HUES48 (cell line): ENCODE data around the gene PMIS2.
A peak's percentile ranks its signal among the peaks of the same experiment; 100 is the strongest.

Experiments
- H3K27ac ChIP-seq: one replicate; pipeline ENCODE4 v1.7.0; 2013; ENCODE audit warnings: low read depth, low read length, inconsistent platforms
- H3K27me3 ChIP-seq: 2 replicates; pipeline ENCODE4 v1.6.1; 2013; ENCODE audit warnings: mild to moderate bottlenecking, low read length; ENCODE audit not compliant: control insufficient read depth, insufficient read depth
- H3K36me3 ChIP-seq: 2 replicates; pipeline ENCODE4 v1.6.1; 2013; ENCODE audit warnings: low read length; ENCODE audit not compliant: control insufficient read depth, insufficient read depth
- H3K4me1 ChIP-seq: 2 replicates; pipeline ENCODE4 v1.6.1; 2013; ENCODE audit warnings: mild to moderate bottlenecking, low read length; ENCODE audit not compliant: control insufficient read depth, insufficient read depth
- H3K4me3 ChIP-seq: 2 replicates; pipeline ENCODE4 v1.5.1; 2013; ENCODE audit warnings: mild to moderate bottlenecking, low read depth, low read length
- H3K9ac ChIP-seq: 2 replicates; pipeline ENCODE4 v1.6.1; 2013; ENCODE audit warnings: mild to moderate bottlenecking, low read depth, low read length, moderate library complexity
- H3K9me3 ChIP-seq: 2 replicates; pipeline ENCODE4 v1.6.1; 2013; ENCODE audit warnings: low read length; ENCODE audit not compliant: control insufficient read depth, insufficient read depth

PMIS2 gene

DNA sequence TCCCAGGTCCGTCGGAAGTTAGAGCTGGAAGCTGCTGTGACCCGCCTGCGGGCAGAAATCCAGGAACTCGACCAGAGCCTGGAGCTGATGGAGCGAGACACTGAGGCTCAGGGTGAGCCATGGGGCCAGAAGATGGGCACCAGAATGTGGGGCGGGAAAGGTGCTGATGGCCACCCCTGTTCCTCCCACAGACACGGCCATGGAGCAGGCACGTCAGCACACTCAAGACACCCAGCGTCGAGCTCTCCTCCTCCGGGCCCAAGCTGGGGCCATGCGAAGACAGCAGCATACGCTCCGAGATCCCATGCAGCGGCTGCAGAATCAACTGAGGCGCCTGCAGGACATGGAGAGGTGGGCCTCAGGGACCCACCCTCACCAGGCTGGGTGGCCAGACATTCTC is 29.1 kb downstream of the PMIS2 start:
- Histone ChIP-seq H3K9ac (no peak overlapping the region), H3K27ac (no peak overlapping the region), H3K9me3 (no peaks in the 10 kb centered on the region), H3K4me1 (no peaks in the 10 kb centered on the region), H3K27me3 (peaks cover 5% of the 10 kb centered on the region; the same call in 1 of the 2 replicates), H3K36me3 (peaks cover 38% of the 10 kb centered on the region), H3K4me3 (no peak overlapping the region)

DNA sequence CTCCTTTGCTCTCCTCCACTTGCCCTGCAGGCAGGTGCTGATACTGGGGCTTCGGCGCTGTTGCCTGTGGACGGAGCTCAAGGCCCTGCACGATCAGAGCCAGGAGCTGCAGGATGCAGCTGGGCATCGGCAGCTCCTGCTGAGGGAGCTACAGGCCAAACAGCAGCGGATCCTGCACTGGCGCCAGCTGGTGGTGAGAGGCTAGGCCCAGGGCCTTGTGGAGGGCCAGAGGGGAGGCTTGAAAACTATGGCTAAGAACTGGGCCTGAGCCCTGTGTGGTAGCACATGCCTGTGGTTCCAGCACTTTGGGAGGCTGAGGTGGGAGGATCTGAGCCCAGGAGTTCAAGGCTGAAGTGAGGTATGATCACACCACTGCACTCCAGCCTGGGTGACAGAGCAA is 32.9 kb downstream of the PMIS2 start:
- Histone ChIP-seq H3K4me3 (no peak overlapping the region), H3K9ac (no peak overlapping the region), H3K9me3 (no peaks in the 10 kb centered on the region), H3K27me3 (no peaks in the 10 kb centered on the region), H3K27ac (no peak overlapping the region), H3K4me1 (no peaks in the 10 kb centered on the region), H3K36me3 (peaks cover 52% of the 10 kb centered on the region)

- Histone ChIP-seq H3K9me3 (no peaks in the 10 kb centered on the region), H3K27ac (no peak overlapping the region), H3K9ac (no peak overlapping the region), H3K27me3 (no peaks in the 10 kb centered on the region), H3K4me1 (no peaks in the 10 kb centered on the region), H3K4me3 (no peak overlapping the region), H3K36me3 (peaks cover 52% of the 10 kb centered on the region)
These were observed 33.4 kb downstream of the PMIS2 start for GRCh38 chr19:35619290-35619923.

- H3K9ac ChIP-seq: no peak overlapping the region
- no peaks in the 10 kb centered on the region for H3K4me1 ChIP-seq
- H3K27ac ChIP-seq: no peak overlapping the region
- H3K4me3 ChIP-seq: no peak overlapping the region
- peaks cover 48% of the 10 kb centered on the region for H3K36me3 ChIP-seq
- no peaks in the 10 kb centered on the region for H3K9me3 ChIP-seq
- H3K27me3 ChIP-seq: no peaks in the 10 kb centered on the region
These were observed 34.0 kb downstream of the PMIS2 start for GRCh38 chr19:35620001-35620400.

DNA sequence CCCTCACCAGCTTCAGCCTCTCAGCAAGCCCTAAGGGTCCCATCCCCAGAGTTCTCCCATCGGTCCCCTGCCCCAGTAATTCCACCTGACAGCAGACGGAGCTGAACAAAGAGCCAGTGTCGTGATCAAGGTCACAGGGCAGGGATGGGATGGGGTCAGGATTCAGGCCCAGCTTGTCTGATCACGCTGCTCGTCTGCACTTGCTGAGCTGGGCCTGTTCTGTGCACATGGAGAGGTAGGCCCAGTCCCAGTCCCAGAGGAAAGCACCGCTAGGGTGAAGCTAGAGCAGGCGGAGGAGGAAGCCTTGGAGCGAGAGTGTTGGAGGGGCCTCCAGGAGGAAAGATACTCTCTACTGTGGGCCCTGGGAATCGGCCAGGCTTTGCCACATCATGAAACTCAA is 35.7 kb downstream of the PMIS2 start:
- Histone ChIP-seq H3K9me3 (no peaks in the 10 kb centered on the region), H3K4me1 (no peaks in the 10 kb centered on the region), H3K27ac (no peak overlapping the region), H3K9ac (no peak overlapping the region), H3K4me3 (no peak overlapping the region), H3K36me3 (peaks cover 36% of the 10 kb centered on the region), H3K27me3 (no peaks in the 10 kb centered on the region)

DNA sequence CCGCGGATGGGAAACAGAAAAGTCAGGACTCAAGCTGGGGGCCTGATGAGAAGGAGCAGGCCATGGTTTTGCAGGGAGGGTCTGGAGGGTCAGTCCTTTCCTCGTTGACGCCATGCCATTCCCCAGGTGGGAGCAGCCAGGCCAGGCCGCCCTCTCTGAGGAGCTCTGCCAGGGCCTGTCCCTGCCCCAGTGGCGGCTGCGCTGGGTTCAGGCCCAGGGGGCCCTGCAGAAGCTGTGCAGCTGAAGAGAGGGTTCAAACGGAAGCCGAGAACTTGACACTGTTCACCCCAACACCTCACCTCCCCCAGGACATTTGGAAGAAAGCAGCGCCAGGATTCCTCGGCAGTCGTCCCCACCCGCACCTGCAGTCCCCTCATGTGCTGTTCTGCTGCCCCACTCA is 36.8 kb downstream of the PMIS2 start:
- H3K4me3 ChIP-seq: no peak overlapping the region
- no peak overlapping the region for H3K9ac ChIP-seq
- peaks cover 26% of the 10 kb centered on the region for H3K36me3 ChIP-seq
- H3K27me3 ChIP-seq: no peaks in the 10 kb centered on the region
- H3K4me1 ChIP-seq: no peaks in the 10 kb centered on the region
- no peaks in the 10 kb centered on the region for H3K9me3 ChIP-seq
- H3K27ac ChIP-seq: no peak overlapping the region

DNA sequence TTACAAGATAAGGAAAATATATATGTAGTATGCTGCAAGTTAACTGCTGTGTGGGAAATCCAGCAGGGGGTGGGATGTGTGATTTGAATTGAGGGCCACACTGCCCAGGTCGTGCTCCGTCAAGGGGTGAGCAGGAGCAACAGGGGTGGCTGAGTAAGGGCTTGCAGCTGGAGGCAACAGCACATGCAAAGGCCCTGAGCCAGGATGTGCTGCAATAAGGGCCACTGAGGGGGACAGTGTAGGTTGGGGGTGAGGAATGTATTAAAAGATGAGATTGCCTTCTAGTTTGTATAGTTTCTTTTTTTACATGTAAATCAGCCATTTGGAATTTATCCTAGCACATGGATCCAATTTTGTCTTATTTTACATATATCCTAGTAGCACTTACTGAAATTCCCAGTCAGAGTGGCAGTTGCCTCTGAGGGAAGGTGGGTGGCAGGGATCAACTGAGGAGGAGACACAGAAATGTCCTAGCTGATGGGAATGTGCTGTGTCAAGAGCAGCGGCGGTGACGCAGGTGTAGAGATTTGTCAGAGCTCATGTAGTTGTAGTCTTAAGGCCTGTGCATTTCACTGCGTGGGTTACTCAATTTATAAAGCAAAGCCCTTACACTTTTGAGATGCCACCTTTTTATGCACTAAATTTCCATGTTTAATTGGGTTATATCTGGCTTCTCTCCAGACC is 37.5 kb downstream of the PMIS2 start:
- H3K9me3 ChIP-seq: no peaks in the 10 kb centered on the region
- H3K27ac ChIP-seq: no peak overlapping the region
- H3K27me3 ChIP-seq: no peaks in the 10 kb centered on the region
- H3K9ac ChIP-seq: no peak overlapping the region
- H3K36me3 ChIP-seq: peaks cover 21% of the 10 kb centered on the region
- no peaks in the 10 kb centered on the region for H3K4me1 ChIP-seq
- H3K4me3 ChIP-seq: no peak overlapping the region

DNA sequence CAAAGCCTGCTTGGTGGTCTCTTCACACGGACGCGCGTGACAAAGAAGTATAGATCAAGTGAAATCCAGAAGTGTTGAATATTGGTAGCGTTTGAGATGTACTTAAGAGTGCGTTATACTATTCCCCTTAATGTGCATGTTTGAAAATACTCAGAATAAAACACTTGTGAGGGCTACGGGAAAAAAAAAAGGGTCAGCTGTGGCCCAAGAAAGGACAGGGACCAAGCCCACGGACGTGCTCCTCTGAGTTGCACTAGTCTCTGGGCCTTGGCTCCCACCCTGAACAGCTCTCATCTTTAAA is 42.2 kb downstream of the PMIS2 start:
- Histone ChIP-seq H3K4me1 (no peaks in the 10 kb centered on the region), H3K9me3 (no peaks in the 10 kb centered on the region), H3K36me3 (peaks cover 28% of the 10 kb centered on the region), H3K9ac (peak overlapping the region; percentile 27; the same call in 1 of the 2 replicates), H3K4me3 (peak overlapping the region; percentile 89), H3K27ac (peak overlapping the region; percentile 81), H3K27me3 (no peaks in the 10 kb centered on the region)

DNA sequence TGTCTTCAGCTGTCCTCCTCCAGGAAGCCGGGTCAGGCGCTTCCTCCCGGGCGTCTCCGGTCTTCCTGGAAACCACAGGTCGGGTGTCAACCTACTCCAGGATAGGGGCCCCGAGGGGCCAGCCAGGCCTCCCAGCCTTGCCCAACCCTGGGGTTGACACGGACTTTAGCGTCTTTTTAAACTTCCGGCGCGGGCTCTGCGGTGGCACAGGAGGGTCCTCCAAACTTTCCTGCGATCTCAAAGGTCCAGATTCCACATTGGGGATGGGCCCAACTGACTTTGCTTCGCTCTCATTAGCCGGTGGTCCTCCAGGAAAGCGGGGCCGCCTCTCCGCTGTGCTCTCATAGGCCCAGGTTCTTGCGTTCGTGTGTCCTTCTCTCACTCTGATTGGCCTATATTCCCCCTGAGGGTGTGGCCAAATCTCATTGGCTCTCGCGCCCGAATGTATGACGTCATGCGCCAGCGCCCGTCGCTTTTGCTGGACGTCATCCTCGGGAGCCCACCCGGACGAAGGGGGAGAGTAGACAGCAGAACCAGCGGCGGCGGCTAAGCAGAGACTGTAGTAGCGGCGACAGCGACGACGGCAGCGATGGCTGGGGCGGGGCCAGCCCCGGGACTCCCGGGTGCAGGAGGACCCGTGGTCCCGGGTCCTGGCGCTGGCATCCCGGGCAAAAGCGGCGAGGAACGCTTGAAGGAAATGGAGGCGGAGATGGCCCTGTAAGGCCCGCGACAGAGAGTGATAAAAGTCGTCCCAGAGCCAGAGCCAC is 42.8 kb downstream of the PMIS2 start, which contains the start of gene RBM42:
TSS of gene RBM42 (plus strand) at position 472 of the 767 bp plus-strand sequence. CDS start at position 590, 118 bp downstream.
- H3K27ac ChIP-seq: peak within 1 kb of the TSS; percentile 81
- no peaks in the 10 kb centered on the region for H3K4me1 ChIP-seq
- H3K9me3 ChIP-seq: no peaks in the 10 kb centered on the region
- H3K27me3 ChIP-seq: no peaks in the 10 kb centered on the region
- peak within 1 kb of the TSS; percentile 62 for H3K9ac ChIP-seq
- H3K4me3 ChIP-seq: peak within 1 kb of the TSS; percentile 89
- peaks cover 33% of the 10 kb centered on the region for H3K36me3 ChIP-seq

DNA sequence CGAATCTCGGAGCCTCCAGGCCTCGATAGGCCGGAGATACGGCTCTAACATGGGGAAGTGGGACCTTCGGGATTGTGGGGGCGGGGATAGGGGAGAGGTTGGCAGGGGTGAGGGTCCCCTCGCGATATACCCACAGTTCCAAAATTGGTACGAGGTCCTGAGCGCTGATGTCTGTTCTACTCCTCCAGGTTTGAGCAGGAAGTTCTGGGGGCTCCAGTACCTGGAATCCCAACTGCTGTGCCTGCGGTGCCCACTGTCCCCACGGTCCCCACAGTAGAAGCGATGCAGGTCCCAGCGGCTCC is 43.3 kb downstream of the PMIS2 start:
- H3K27ac ChIP-seq: peak overlapping the region; percentile 65
- peaks cover 39% of the 10 kb centered on the region for H3K36me3 ChIP-seq
- peak overlapping the region; percentile 89 for H3K4me3 ChIP-seq

More for the DNA sequence above, 43.3 kb downstream of the PMIS2 start:
- H3K4me1 ChIP-seq: no peaks in the 10 kb centered on the region
- H3K9ac ChIP-seq: peak overlapping the region; percentile 62
- no peaks in the 10 kb centered on the region for H3K27me3 ChIP-seq
- H3K9me3 ChIP-seq: no peaks in the 10 kb centered on the region
